Measurements from ENCODE around the gene NFE2L2.

The NFE2L2 gene

DNA sequence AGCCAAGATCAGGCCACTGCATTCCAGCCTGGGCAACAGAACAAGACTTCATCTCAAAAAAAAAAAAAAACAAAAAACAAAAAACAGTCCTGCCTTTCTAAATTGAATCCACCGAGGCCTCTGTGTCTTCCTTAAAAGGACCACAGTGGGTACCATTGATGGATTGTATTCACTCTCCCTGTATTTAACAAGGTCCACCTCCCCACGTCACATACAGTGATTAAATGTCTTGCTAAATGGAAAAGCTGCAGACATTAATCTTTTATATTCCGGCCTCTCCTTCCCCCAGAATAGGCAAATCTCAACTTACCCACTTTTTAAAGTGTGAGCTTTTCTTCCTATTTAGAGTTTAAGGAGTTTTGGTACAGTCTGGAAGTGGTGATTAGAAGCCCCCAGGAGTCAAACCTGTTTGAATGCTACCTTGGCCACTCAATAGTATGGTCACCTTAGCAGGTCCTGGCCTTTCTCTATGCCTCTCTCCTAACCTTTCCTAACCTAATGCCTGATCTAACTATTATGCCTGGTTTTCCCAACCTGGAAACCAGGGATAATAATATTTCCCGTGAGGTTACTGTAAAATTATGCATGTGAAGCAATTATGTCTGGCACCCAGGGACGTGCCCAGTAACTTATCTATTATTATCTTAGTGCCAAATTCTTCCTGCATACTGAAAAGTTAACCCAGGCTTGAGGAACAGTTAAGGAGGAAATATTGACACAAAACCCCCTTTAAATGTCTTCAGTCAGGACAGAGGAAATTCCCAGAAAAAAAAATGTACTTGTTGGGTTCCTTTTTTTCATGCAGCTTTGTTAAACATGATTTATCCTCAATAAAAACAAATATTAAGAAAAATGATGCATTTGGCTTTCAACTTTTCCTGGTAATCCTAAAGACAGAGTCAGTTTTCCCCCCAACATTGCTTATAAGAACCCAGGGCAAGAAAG lies 3.1 kb downstream of the NFE2L2 start:
- no peak overlapping the region for H2AFZ ChIP-seq (ENCODE audit: low read length)
- no peak overlapping the region for H4K8ac ChIP-seq (ENCODE audit: low read depth, low read length)
- WGBS, 2 donors (ENCODE audit: extremely low coverage in 2 of 2, insufficient read length in 2 of 2, insufficient replicate concordance in 1 of 2), result no CpG with 5 or more reads among the region's 5 CpGs
- no peak overlapping the region for H3K27ac ChIP-seq (replicated peaks; ENCODE audit: low read length)
- H4K91ac ChIP-seq (ENCODE audit: low read depth, low read length, poor library complexity), result no peak overlapping the region
- peaks cover 0 to 24% of the 10 kb centered on the region in 2 donors for H3K36me3 ChIP-seq (replicated peaks in 1 of 2; ENCODE audit: control insufficient read depth in 2 of 2, insufficient read depth in 2 of 2, low read length in 2 of 2)
- H3K4ac ChIP-seq (ENCODE audit: low read length), result no peak overlapping the region
- H3K4me3 ChIP-seq (ENCODE audit: low read length in 2 of 2), result peak overlapping the region in 1 of 2 donors; percentile 68
- no peak overlapping the region for H2BK120ac ChIP-seq (ENCODE audit: low read depth, low read length)
- no peak overlapping the region for H3K14ac ChIP-seq (ENCODE audit: low read length)
- H3K23ac ChIP-seq (ENCODE audit: low read depth, low read length, poor library complexity), result no peak overlapping the region
- H2BK5ac ChIP-seq (ENCODE audit: low read length), result no peak overlapping the region
- peaks cover 1 to 14% of the 10 kb centered on the region in 2 donors for H3K4me1 ChIP-seq (ENCODE audit: control insufficient read depth in 2 of 2, insufficient read depth in 1 of 2, low read depth in 1 of 2, low read length in 2 of 2)
- H2BK15ac ChIP-seq (ENCODE audit: low read length), result no peak overlapping the region
- peaks cover 2% of the 10 kb centered on the region for H3K79me1 ChIP-seq (ENCODE audit: low read depth, low read length)
- H3K4me2 ChIP-seq (ENCODE audit: insufficient read depth, low read length, poor library complexity, severe bottlenecking), result no peak overlapping the region
- no peak for DNase-seq (ENCODE audit: low spot score)
- H3K9ac ChIP-seq (ENCODE audit: low read depth, low read length, poor library complexity), result no peak overlapping the region
- H3K18ac ChIP-seq (ENCODE audit: low read length), result no peak overlapping the region
- no peak overlapping the region for H2BK12ac ChIP-seq (ENCODE audit: low read length)
- no peaks in the 10 kb centered on the region for H3K27me3 ChIP-seq (ENCODE audit: control insufficient read depth in 3 of 3, insufficient read depth in 3 of 3, low read depth in 1 of 3, low read length in 3 of 3)
- peaks cover 0 to 24% of the 10 kb centered on the region in 2 donors for H3K9me3 ChIP-seq (replicated peaks in 1 of 2; ENCODE audit: control insufficient read depth in 2 of 2, insufficient read depth in 1 of 2, low read depth in 1 of 2, low read length in 2 of 2)
- no peak overlapping the region for H2AK5ac ChIP-seq (ENCODE audit: low read depth, low read length)

GRCh38 chr2:177260379-177260778 lies 4.1 kb downstream of the NFE2L2 start:
- Histone ChIP-seq H3K27ac (replicated peaks; ENCODE audit: low read length) (no peak overlapping the region), H2BK12ac (ENCODE audit: low read length) (no peak overlapping the region), H3K4ac (ENCODE audit: low read length) (no peak overlapping the region), H4K91ac (ENCODE audit: low read depth, low read length, poor library complexity) (no peak overlapping the region), H3K14ac (ENCODE audit: low read length) (no peak overlapping the region), H3K9me3 (replicated peaks in 1 of 2; ENCODE audit: control insufficient read depth in 2 of 2, insufficient read depth in 1 of 2, low read depth in 1 of 2, low read length in 2 of 2) (peaks cover 0 to 24% of the 10 kb centered on the region in 2 donors), H2BK15ac (ENCODE audit: low read length) (no peak overlapping the region), H2AK5ac (ENCODE audit: low read depth, low read length) (no peak overlapping the region), H3K18ac (ENCODE audit: low read length) (no peak overlapping the region), H3K4me1 (ENCODE audit: control insufficient read depth in 2 of 2, insufficient read depth in 1 of 2, low read depth in 1 of 2, low read length in 2 of 2) (peaks cover 1 to 6% of the 10 kb centered on the region in 2 donors), H3K36me3 (replicated peaks in 1 of 2; ENCODE audit: control insufficient read depth in 2 of 2, insufficient read depth in 2 of 2, low read length in 2 of 2) (peaks cover 0 to 27% of the 10 kb centered on the region in 2 donors), H2BK120ac (ENCODE audit: low read depth, low read length) (no peak overlapping the region), H3K27me3 (ENCODE audit: control insufficient read depth in 3 of 3, insufficient read depth in 3 of 3, low read depth in 1 of 3, low read length in 3 of 3) (no peaks in the 10 kb centered on the region), H3K4me2 (ENCODE audit: insufficient read depth, low read length, poor library complexity, severe bottlenecking) (no peak overlapping the region), H2BK5ac (ENCODE audit: low read length) (no peak overlapping the region), H3K79me1 (ENCODE audit: low read depth, low read length) (peaks cover 2% of the 10 kb centered on the region), H4K8ac (ENCODE audit: low read depth, low read length) (no peak overlapping the region), H2AFZ (ENCODE audit: low read length) (no peak overlapping the region), H3K23ac (ENCODE audit: low read depth, low read length, poor library complexity) (no peak overlapping the region), H3K4me3 (ENCODE audit: low read length in 2 of 2) (no peak overlapping the region), H3K9ac (ENCODE audit: low read depth, low read length, poor library complexity) (no peak overlapping the region)
- no peak for DNase-seq (ENCODE audit: low spot score)
- no CpG with 5 or more reads among the region's 1 CpG for WGBS, 2 donors (ENCODE audit: extremely low coverage in 2 of 2, insufficient read length in 2 of 2, insufficient replicate concordance in 1 of 2)

DNA sequence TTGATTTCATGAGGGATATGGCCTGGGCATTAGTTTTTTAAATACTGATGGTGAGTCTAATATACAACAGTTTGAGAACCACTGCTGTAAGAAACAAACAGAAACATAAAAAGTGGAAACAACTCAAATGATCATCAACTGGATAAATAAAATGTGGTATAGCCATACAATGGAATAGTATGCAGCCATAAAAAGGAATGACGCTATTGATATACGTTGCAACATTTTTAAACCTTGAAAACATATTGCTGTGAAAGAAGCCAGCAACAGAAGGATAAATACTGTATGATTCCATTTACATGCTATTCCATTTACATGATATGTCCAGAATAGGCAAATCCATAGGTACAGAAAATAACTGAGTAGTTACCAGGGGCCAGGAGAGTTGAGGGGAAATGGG lies 6.5 kb downstream of the NFE2L2 start:
- no peak overlapping the region for H2AFZ ChIP-seq (ENCODE audit: low read length)
- no peak overlapping the region for H3K23ac ChIP-seq (ENCODE audit: low read depth, low read length, poor library complexity)
- H3K27me3 ChIP-seq (ENCODE audit: control insufficient read depth in 3 of 3, insufficient read depth in 3 of 3, low read depth in 1 of 3, low read length in 3 of 3), result no peaks in the 10 kb centered on the region
- peaks cover 0 to 48% of the 10 kb centered on the region in 2 donors for H3K36me3 ChIP-seq (replicated peaks in 1 of 2; ENCODE audit: control insufficient read depth in 2 of 2, insufficient read depth in 2 of 2, low read length in 2 of 2)
- H3K14ac ChIP-seq (ENCODE audit: low read length), result no peak overlapping the region
- H2BK120ac ChIP-seq (ENCODE audit: low read depth, low read length), result no peak overlapping the region
- no CpG with 5 or more reads among the region's 2 CpGs for WGBS, 2 donors (ENCODE audit: extremely low coverage in 2 of 2, insufficient read length in 2 of 2, insufficient replicate concordance in 1 of 2)
- H4K8ac ChIP-seq (ENCODE audit: low read depth, low read length), result no peak overlapping the region
- no peak overlapping the region for H3K4me2 ChIP-seq (ENCODE audit: insufficient read depth, low read length, poor library complexity, severe bottlenecking)
- H3K9me3 ChIP-seq (replicated peaks in 1 of 2; ENCODE audit: control insufficient read depth in 2 of 2, insufficient read depth in 1 of 2, low read depth in 1 of 2, low read length in 2 of 2), result peaks cover 0 to 24% of the 10 kb centered on the region in 2 donors
- H2AK5ac ChIP-seq (ENCODE audit: low read depth, low read length), result no peak overlapping the region
- H3K9ac ChIP-seq (ENCODE audit: low read depth, low read length, poor library complexity), result no peak overlapping the region
- H3K4me3 ChIP-seq (ENCODE audit: low read length in 2 of 2), result no peak overlapping the region
- no peak overlapping the region for H3K4ac ChIP-seq (ENCODE audit: low read length)
- no peak overlapping the region for H4K91ac ChIP-seq (ENCODE audit: low read depth, low read length, poor library complexity)
- H2BK5ac ChIP-seq (ENCODE audit: low read length), result no peak overlapping the region
- H3K4me1 ChIP-seq (ENCODE audit: control insufficient read depth in 2 of 2, insufficient read depth in 1 of 2, low read depth in 1 of 2, low read length in 2 of 2), result peaks cover 1 to 6% of the 10 kb centered on the region in 2 donors
- H3K79me1 ChIP-seq (ENCODE audit: low read depth, low read length), result peaks cover 2% of the 10 kb centered on the region
- no peak overlapping the region for H2BK12ac ChIP-seq (ENCODE audit: low read length)
- H3K18ac ChIP-seq (ENCODE audit: low read length), result no peak overlapping the region
- H2BK15ac ChIP-seq (ENCODE audit: low read length), result no peak overlapping the region
- H3K27ac ChIP-seq (replicated peaks; ENCODE audit: low read length), result no peak overlapping the region
- no peak for DNase-seq (ENCODE audit: low spot score)

GRCh38 chr2:177257471-177257870 lies 7.1 kb downstream of the NFE2L2 start:
- no peak overlapping the region for H3K14ac ChIP-seq (ENCODE audit: low read length)
- no peak overlapping the region for H4K8ac ChIP-seq (ENCODE audit: low read depth, low read length)
- no peak overlapping the region for H3K4me2 ChIP-seq (ENCODE audit: insufficient read depth, low read length, poor library complexity, severe bottlenecking)
- H3K27me3 ChIP-seq (ENCODE audit: control insufficient read depth in 3 of 3, insufficient read depth in 3 of 3, low read depth in 1 of 3, low read length in 3 of 3), result no peaks in the 10 kb centered on the region
- WGBS, 2 donors (ENCODE audit: extremely low coverage in 2 of 2, insufficient read length in 2 of 2, insufficient replicate concordance in 1 of 2), result no CpG with 5 or more reads among the region's 5 CpGs
- no peak overlapping the region for H3K27ac ChIP-seq (replicated peaks; ENCODE audit: low read length)
- peaks cover 2% of the 10 kb centered on the region for H3K79me1 ChIP-seq (ENCODE audit: low read depth, low read length)
- no peak overlapping the region for H2BK12ac ChIP-seq (ENCODE audit: low read length)
- no peak overlapping the region for H3K4me3 ChIP-seq (ENCODE audit: low read length in 2 of 2)
- H2BK120ac ChIP-seq (ENCODE audit: low read depth, low read length), result no peak overlapping the region
- no peak overlapping the region for H3K18ac ChIP-seq (ENCODE audit: low read length)
- H3K9ac ChIP-seq (ENCODE audit: low read depth, low read length, poor library complexity), result no peak overlapping the region
- H2AFZ ChIP-seq (ENCODE audit: low read length), result no peak overlapping the region
- no peak overlapping the region for H2BK5ac ChIP-seq (ENCODE audit: low read length)
- H3K36me3 ChIP-seq (replicated peaks in 1 of 2; ENCODE audit: control insufficient read depth in 2 of 2, insufficient read depth in 2 of 2, low read length in 2 of 2), result peaks cover 0 to 54% of the 10 kb centered on the region in 2 donors
- H2AK5ac ChIP-seq (ENCODE audit: low read depth, low read length), result no peak overlapping the region
- H4K91ac ChIP-seq (ENCODE audit: low read depth, low read length, poor library complexity), result no peak overlapping the region
- no peak overlapping the region for H3K23ac ChIP-seq (ENCODE audit: low read depth, low read length, poor library complexity)
- no peak overlapping the region for H2BK15ac ChIP-seq (ENCODE audit: low read length)
- peaks cover 1 to 6% of the 10 kb centered on the region in 2 donors for H3K4me1 ChIP-seq (ENCODE audit: control insufficient read depth in 2 of 2, insufficient read depth in 1 of 2, low read depth in 1 of 2, low read length in 2 of 2)
- DNase-seq (ENCODE audit: low spot score), result no peak
- H3K9me3 ChIP-seq (replicated peaks in 1 of 2; ENCODE audit: control insufficient read depth in 2 of 2, insufficient read depth in 1 of 2, low read depth in 1 of 2, low read length in 2 of 2), result peaks cover 0 to 24% of the 10 kb centered on the region in 2 donors
- H3K4ac ChIP-seq (ENCODE audit: low read length), result no peak overlapping the region
